Neural progenitor cell (in vitro differentiated cells): ENCODE results near the gene SYT7. TPM values are rescaled to one million over a fixed set of nuclear protein-coding genes. Genes with fewer than 3 reads are reported as not detected.

ENCODE experiments used
- DNase-seq: peaks from one replicate; pipeline ENCODE4 v3.0.0-alpha.2; 2016; ENCODE audit warnings: low spot score
- H2AFZ ChIP-seq: fragments of 200-600 bp; sonication (generic); replicated peaks from 2 replicates; pipeline ENCODE4 v1.6.1; 2016; ENCODE audit warnings: antibody characterized with exemption
- H3F3A ChIP-seq: fragments of 200-600 bp; sonication (generic); 2 replicates; pipeline ENCODE4 v1.6.1; 2016; ENCODE audit warnings: antibody characterized with exemption, low read depth
- H3K27ac ChIP-seq: fragments of 200-600 bp; sonication (generic); 2 replicates; pipeline ENCODE4 v1.5.1; 2016; ENCODE audit warnings: mild to moderate bottlenecking
- H3K27me3 ChIP-seq: fragments of 200-600 bp; sonication (generic); 2 replicates; pipeline ENCODE4 v1.6.1; 2016; ENCODE audit warnings: mild to moderate bottlenecking, moderate library complexity
- H3K36me3 ChIP-seq: fragments of 200-600 bp; sonication (generic); 2 replicates; pipeline ENCODE4 v1.5.1; 2016
- H3K4me1 ChIP-seq: fragments of 200-600 bp; sonication (generic); 2 replicates; pipeline ENCODE4 v1.6.1; 2016; ENCODE audit warnings: mixed run types
- H3K4me2 ChIP-seq: fragments of 200-600 bp; sonication (generic); 2 replicates; pipeline ENCODE4 v1.6.1; 2016
- H3K4me3 ChIP-seq: fragments of 200-600 bp; sonication (generic); 2 replicates; pipeline ENCODE4 v1.5.1; 2016
- H3K79me2 ChIP-seq: fragments of 200-600 bp; sonication (generic); 2 replicates; pipeline ENCODE4 v1.6.1; 2016; ENCODE audit warnings: low read depth
- H3K9ac ChIP-seq: fragments of 200-600 bp; sonication (generic); 2 replicates; pipeline ENCODE4 v1.6.1; 2016
- H3K9me3 ChIP-seq: fragments of 200-600 bp; sonication (generic); 2 replicates; pipeline ENCODE4 v1.5.1; 2016; ENCODE audit warnings: low read depth
- H4K20me1 ChIP-seq: fragments of 200-600 bp; sonication (generic); 2 replicates; pipeline ENCODE4 v1.6.1; 2016; ENCODE audit warnings: low read depth
- H3K27ac Mint-ChIP-seq: 3 replicates; pipeline ENCODE4 v1.8.0; 2021; ENCODE audit warnings: mixed read lengths
- H3K27me3 Mint-ChIP-seq: 2 replicates; pipeline ENCODE4 v1.8.0; 2022; ENCODE audit warnings: low read depth, mild to moderate bottlenecking, inconsistent platforms, moderate library complexity, mixed read lengths; ENCODE audit not compliant: insufficient read depth
- H3K36me3 Mint-ChIP-seq: 3 replicates; pipeline ENCODE4 v1.8.0; 2021; ENCODE audit warnings: mixed read lengths
- H3K4me1 Mint-ChIP-seq: 3 replicates; pipeline ENCODE4 v1.8.0; 2021; ENCODE audit warnings: mixed read lengths
- H3K4me3 Mint-ChIP-seq: 3 replicates; pipeline ENCODE4 v1.8.0; 2021; ENCODE audit warnings: mild to moderate bottlenecking, moderate library complexity, mixed read lengths
- H3K9me3 Mint-ChIP-seq: 3 replicates; pipeline ENCODE4 v1.8.0; 2020; ENCODE audit warnings: mixed read lengths
- EZH2 ChIP-seq: fragments of 200-600 bp; sonication (generic); IDR thresholded peaks from 2 replicates; pipeline ENCODE4 v1.6.1; 2017; ENCODE audit warnings: antibody characterized with exemption, mild to moderate bottlenecking, moderate library complexity
- EZH2phosphoT487 ChIP-seq: fragments of 200-600 bp; sonication (generic); IDR thresholded peaks from 2 replicates; pipeline ENCODE4 v1.6.1; 2017; ENCODE audit warnings: antibody characterized with exemption
- total RNA-seq: library from RNA; depleted of rRNA; stranded (reverse); fragments of >200 nt; gene quantifications from 2 replicates; pipeline ENCODE4 v1.2.3, GENCODE V29; 2015; ENCODE audit warnings: low replicate concordance
- TF ChIP-seq, protein P1 (sequence below): fragments of 200-600 bp; sonication (generic); IDR thresholded peaks from 2 replicates; pipeline ENCODE4 v1.5.1; 2017; ENCODE audit warnings: antibody characterized with exemption, mild to moderate bottlenecking

Gene SYT7
- total RNA-seq, 1 donor from 2014 or later: 0.73 TPM

DNA sequence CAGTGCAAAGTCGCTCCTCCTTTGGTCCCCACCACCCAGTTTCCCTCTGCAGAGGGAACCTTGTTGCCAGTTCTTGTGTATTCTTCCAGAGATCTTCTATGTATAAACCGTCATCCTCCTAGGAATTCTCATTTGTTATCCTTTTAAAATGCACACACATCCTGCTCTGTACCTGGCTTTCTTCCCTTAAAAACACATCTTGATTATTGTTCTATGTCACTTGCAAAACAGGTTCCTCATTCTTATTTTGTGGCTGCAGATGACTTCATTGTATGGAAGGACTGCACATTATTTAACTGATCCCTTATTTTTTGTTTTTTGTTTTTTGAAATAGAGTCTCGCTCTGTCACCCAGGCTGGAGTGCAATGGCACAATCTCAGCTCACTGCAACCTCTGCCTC is 26.6 kb upstream of the SYT7 start:
- no peak overlapping the region for H3K4me3 Mint-ChIP-seq
- Histone ChIP-seq H3K36me3 (no peaks in the 10 kb centered on the region), H3K9me3 (no peaks in the 10 kb centered on the region), H3K4me2 (no peak overlapping the region), H4K20me1 (no peaks in the 10 kb centered on the region), H3K4me3 (no peak overlapping the region), H3K79me2 (no peaks in the 10 kb centered on the region), H3K27me3 (no peaks in the 10 kb centered on the region), H3K9ac (no peak overlapping the region), H3K4me1 (peaks cover 17% of the 10 kb centered on the region), H2AFZ (no peak overlapping the region), H3F3A (no peaks in the 10 kb centered on the region), H3K27ac (no peak overlapping the region)
- H3K9me3 Mint-ChIP-seq: no peaks in the 10 kb centered on the region
- no peak overlapping the region for H3K27ac Mint-ChIP-seq
- peaks cover 14% of the 10 kb centered on the region for H3K27me3 Mint-ChIP-seq
- no peak for DNase-seq
- TF ChIP-seq, protein P1, sequence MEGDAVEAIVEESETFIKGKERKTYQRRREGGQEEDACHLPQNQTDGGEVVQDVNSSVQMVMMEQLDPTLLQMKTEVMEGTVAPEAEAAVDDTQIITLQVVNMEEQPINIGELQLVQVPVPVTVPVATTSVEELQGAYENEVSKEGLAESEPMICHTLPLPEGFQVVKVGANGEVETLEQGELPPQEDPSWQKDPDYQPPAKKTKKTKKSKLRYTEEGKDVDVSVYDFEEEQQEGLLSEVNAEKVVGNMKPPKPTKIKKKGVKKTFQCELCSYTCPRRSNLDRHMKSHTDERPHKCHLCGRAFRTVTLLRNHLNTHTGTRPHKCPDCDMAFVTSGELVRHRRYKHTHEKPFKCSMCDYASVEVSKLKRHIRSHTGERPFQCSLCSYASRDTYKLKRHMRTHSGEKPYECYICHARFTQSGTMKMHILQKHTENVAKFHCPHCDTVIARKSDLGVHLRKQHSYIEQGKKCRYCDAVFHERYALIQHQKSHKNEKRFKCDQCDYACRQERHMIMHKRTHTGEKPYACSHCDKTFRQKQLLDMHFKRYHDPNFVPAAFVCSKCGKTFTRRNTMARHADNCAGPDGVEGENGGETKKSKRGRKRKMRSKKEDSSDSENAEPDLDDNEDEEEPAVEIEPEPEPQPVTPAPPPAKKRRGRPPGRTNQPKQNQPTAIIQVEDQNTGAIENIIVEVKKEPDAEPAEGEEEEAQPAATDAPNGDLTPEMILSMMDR: no peak
- no peak for TF ChIP-seq EZH2
- no peak for TF ChIP-seq EZH2phosphoT487
- H3K4me1 Mint-ChIP-seq: peaks cover 27% of the 10 kb centered on the region
- H3K36me3 Mint-ChIP-seq: no peaks in the 10 kb centered on the region

DNA sequence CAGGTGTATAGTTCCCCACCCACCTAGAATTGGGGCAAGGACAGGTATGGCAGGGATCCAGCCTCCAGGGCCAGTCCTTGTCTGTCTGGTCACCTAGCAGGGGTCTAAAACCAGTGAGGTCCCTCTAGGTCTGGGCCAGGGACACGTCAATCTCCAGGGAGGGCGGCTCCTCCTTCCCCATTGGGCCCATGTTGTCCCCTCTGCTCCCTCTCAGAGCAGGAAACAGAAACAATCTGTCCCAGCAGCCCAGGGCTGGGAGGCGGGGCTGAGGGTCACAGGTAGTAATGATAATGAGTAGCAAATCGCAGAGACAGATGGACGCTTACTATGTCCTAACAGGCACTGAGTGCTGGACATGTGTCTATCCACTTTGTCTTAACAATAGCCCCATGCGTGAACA is 22.8 kb upstream of the SYT7 start:
- Histone ChIP-seq H3K36me3 (no peaks in the 10 kb centered on the region), H3K9me3 (no peaks in the 10 kb centered on the region), H3K27me3 (peaks cover 14% of the 10 kb centered on the region), H4K20me1 (no peaks in the 10 kb centered on the region), H3K4me2 (no peak overlapping the region), H3K9ac (no peak overlapping the region), H3K4me3 (no peak overlapping the region), H2AFZ (no peak overlapping the region), H3F3A (no peaks in the 10 kb centered on the region), H3K27ac (no peak overlapping the region), H3K4me1 (peaks cover 5% of the 10 kb centered on the region), H3K79me2 (no peaks in the 10 kb centered on the region)
- H3K4me3 Mint-ChIP-seq: no peak overlapping the region
- H3K9me3 Mint-ChIP-seq: no peaks in the 10 kb centered on the region
- H3K27me3 Mint-ChIP-seq: peaks cover 12% of the 10 kb centered on the region
- H3K4me1 Mint-ChIP-seq: peaks cover 23% of the 10 kb centered on the region
- H3K36me3 Mint-ChIP-seq: no peaks in the 10 kb centered on the region
- TF ChIP-seq EZH2: no peak
- TF ChIP-seq EZH2phosphoT487: no peak
- TF ChIP-seq, protein P1: no peak
- DNase-seq: no peak
- H3K27ac Mint-ChIP-seq: no peak overlapping the region

DNA sequence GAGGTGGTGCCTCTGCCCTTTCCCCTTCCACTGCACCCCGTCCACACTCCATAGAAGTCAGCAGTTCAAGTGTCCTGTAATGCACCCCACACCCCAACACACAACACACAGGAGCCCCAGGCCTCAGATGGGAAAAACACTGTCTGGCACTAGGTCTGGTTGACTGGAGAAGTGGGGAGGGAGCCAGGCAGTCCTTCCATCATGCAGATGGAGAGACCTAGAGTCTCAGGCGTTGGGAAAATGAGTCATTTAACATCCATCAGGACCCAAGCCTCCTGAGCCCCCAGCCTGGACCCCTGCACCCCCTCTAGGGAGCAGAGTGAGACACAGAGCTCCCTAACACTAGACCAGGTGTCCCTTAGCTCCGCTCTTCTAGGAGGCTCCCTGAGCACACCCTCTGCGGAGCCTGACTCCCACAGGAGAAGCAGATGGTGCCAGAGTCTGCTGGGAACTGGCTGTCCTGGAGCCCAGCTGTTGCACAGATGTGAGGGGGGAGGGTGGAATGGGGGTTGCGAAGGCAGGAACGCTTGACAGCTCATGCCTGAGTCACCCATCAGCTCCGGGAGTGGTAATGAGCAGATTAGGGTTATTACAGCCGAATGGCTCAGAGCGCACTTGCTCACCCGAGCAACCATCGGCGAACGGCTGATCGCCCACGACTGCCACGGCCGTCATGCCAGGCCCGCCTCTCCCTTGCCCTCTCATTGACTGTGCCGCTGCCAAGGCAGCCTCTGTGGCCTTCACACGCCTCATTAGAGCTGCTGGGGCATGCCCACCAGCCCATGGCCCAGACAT is 22.1 kb upstream of the SYT7 start:
- Mint-ChIP-seq H3K36me3 (no peaks in the 10 kb centered on the region), H3K4me1 (peaks cover 27% of the 10 kb centered on the region), H3K4me3 (no peak overlapping the region), H3K9me3 (no peaks in the 10 kb centered on the region), H3K27me3 (peaks cover 14% of the 10 kb centered on the region), H3K27ac (no peak overlapping the region)
- H3K4me1 ChIP-seq: peaks cover 5% of the 10 kb centered on the region
- no peak overlapping the region for H3K4me3 ChIP-seq
- H3K36me3 ChIP-seq: no peaks in the 10 kb centered on the region
- no peak overlapping the region for H3K4me2 ChIP-seq
- H3K9ac ChIP-seq: no peak overlapping the region
- TF ChIP-seq, protein P1: no peak
- TF ChIP-seq EZH2phosphoT487 (no peak), EZH2 (no peak)
- H3K79me2 ChIP-seq: no peaks in the 10 kb centered on the region
- no peaks in the 10 kb centered on the region for H4K20me1 ChIP-seq
- H3K9me3 ChIP-seq: no peaks in the 10 kb centered on the region
- no peak overlapping the region for H3K27ac ChIP-seq
- H3F3A ChIP-seq: no peaks in the 10 kb centered on the region
- no peak for DNase-seq
- H2AFZ ChIP-seq: no peak overlapping the region
- H3K27me3 ChIP-seq: peaks cover 14% of the 10 kb centered on the region
